ENCODE data around the gene MRPL49. TPM values are rescaled to one million over a fixed set of nuclear protein-coding genes. Genes with fewer than 3 reads are reported as not detected.

The MRPL49 gene
- total RNA-seq, 1 experiment from 2014 or later: 73.4 TPM

DNA sequence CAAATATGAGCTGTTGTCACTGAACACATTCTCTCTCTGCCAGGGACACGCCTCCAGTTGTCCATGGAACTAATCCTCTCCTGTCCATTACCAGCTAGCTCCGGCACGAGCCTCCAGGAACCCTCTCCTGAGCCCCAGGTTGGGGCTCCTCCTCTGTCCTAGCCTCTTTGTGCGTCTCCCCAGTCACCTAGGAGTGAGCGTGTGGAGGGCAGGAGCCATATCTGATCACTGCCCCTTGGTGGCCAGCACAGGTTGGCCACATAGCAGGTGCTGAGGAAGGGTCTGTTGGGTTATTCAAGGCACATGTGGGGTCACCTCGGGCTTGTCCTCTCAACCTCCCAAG lies 9.7 kb downstream of the MRPL49 start:
- Histone ChIP-seq H3K18ac (ENCODE audit: insufficient read length, low read depth, low read length) (no peak overlapping the region), H3K4ac (ENCODE audit: low read depth, low read length) (no peak overlapping the region), H3K23me2 (ENCODE audit: insufficient read length, low read depth, low read length, poor library complexity, severe bottlenecking) (peaks cover 14% of the 10 kb centered on the region), H2AFZ (ENCODE audit: low read length) (no peak overlapping the region), H3K14ac (ENCODE audit: insufficient read depth, low read length) (no peak overlapping the region), H3K4me1 (ENCODE audit: insufficient read depth, low read length) (no peaks in the 10 kb centered on the region), H2BK15ac (ENCODE audit: low read depth, low read length) (no peak overlapping the region), H4K20me1 (ENCODE audit: control insufficient read depth, insufficient read depth, insufficient read length) (no peaks in the 10 kb centered on the region), H3K9me3 (ENCODE audit: control insufficient read depth, low read depth, low read length) (no peaks in the 10 kb centered on the region), H4K91ac (ENCODE audit: insufficient read length, low read depth, low read length) (no peak overlapping the region), H2AK5ac (ENCODE audit: insufficient read length, low read length) (no peak overlapping the region), H3K27me3 (ENCODE audit: insufficient read depth, low read length) (no peaks in the 10 kb centered on the region), H3K79me1 (ENCODE audit: insufficient read depth, low read depth, low read length, poor library complexity, severe bottlenecking) (no peaks in the 10 kb centered on the region), H3K4me2 (ENCODE audit: insufficient read depth, insufficient read length, low read length) (no peak overlapping the region), H3K27ac (ENCODE audit: insufficient read length, low read depth, low read length) (no peak overlapping the region), H3T11ph (ENCODE audit: low read length) (no peak overlapping the region), H2BK120ac (ENCODE audit: low read depth, low read length, poor library complexity, severe bottlenecking) (no peak overlapping the region), H3K56ac (ENCODE audit: insufficient read length, low read depth, low read length) (no peak overlapping the region), H4K8ac (replicated peaks; ENCODE audit: insufficient read length, low read depth, low read length) (no peak overlapping the region), H2BK5ac (ENCODE audit: insufficient read length, low read length) (no peak overlapping the region), H2BK20ac (ENCODE audit: low read depth, low read length, poor library complexity, severe bottlenecking) (no peak overlapping the region), H4K5ac (ENCODE audit: insufficient read length, low read depth, low read length) (no peak overlapping the region), H2BK12ac (ENCODE audit: insufficient read length, low read depth, low read length) (no peak overlapping the region), H3K23ac (ENCODE audit: insufficient read length, low read depth, low read length) (no peak overlapping the region), H3K79me2 (ENCODE audit: insufficient read depth, low read length) (no peaks in the 10 kb centered on the region), H3K9ac (ENCODE audit: extremely low read depth, insufficient read length, low read length) (no peak overlapping the region)
- DNase-seq: no peak
- no peaks in the 10 kb centered on the region; a peak in 1 of 5 replicates for H3K9me3 Mint-ChIP-seq
- H3K27ac Mint-ChIP-seq: peak overlapping the region in 1 of 3 experiments; percentile 83; a peak in 1 of 7 replicates
- TF ChIP-seq, protein P1, sequence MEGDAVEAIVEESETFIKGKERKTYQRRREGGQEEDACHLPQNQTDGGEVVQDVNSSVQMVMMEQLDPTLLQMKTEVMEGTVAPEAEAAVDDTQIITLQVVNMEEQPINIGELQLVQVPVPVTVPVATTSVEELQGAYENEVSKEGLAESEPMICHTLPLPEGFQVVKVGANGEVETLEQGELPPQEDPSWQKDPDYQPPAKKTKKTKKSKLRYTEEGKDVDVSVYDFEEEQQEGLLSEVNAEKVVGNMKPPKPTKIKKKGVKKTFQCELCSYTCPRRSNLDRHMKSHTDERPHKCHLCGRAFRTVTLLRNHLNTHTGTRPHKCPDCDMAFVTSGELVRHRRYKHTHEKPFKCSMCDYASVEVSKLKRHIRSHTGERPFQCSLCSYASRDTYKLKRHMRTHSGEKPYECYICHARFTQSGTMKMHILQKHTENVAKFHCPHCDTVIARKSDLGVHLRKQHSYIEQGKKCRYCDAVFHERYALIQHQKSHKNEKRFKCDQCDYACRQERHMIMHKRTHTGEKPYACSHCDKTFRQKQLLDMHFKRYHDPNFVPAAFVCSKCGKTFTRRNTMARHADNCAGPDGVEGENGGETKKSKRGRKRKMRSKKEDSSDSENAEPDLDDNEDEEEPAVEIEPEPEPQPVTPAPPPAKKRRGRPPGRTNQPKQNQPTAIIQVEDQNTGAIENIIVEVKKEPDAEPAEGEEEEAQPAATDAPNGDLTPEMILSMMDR (conservative IDR thresholded peaks at IDR 0.05): no peak
- no peaks in the 10 kb centered on the region for H3K27me3 Mint-ChIP-seq (ENCODE audit: low read depth)
- peaks cover 19 to 23% of the 10 kb centered on the region in 2 experiments for H3K4me1 Mint-ChIP-seq
- no peak overlapping the region; a peak in 1 of 5 replicates for H3K4me3 Mint-ChIP-seq
- peaks cover 7 to 41% (median 37%) of the 10 kb centered on the region in 3 experiments; a peak in 6 of 7 replicates for H3K36me3 Mint-ChIP-seq (ENCODE audit: insufficient read depth in 1 of 3, low read depth in 3 of 3)
- no CpG with 5 or more reads among the region's 6 CpGs for WGBS (ENCODE audit: extremely low coverage, insufficient read length, low lambda C conversion rate)
